ENCODE measurements around the gene FIG4.
"Not testable (repeated sequence)": the region's sequence is repeated elsewhere in the genome, so short reads cannot be mapped to it uniquely, and the experiment has no call there.

DNA sequence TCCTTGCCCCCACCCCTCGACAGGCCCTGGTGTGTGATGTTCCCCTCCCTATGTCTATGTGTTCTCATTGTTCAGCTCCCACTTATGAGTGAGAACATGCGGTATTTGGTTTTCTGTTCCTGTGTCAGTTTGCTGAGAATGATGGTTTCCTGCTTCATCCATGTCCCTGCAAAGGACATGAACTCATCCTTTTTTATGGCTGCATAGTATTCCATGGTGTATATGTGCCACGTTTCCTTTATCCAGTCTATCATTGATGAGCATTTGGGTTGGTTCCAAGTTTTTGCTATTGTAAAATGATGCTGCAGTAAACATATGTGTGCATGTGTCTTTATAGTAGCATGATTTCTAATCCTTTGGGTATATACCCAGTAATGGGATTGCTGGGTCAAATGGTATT is 34.2 kb downstream of the FIG4 start:
- not testable (repeated sequence) for TF ChIP-seq POLR2A (IDR thresholded peaks at IDR 0.05; ENCODE audit: low read depth)
- TF ChIP-seq, protein P1, sequence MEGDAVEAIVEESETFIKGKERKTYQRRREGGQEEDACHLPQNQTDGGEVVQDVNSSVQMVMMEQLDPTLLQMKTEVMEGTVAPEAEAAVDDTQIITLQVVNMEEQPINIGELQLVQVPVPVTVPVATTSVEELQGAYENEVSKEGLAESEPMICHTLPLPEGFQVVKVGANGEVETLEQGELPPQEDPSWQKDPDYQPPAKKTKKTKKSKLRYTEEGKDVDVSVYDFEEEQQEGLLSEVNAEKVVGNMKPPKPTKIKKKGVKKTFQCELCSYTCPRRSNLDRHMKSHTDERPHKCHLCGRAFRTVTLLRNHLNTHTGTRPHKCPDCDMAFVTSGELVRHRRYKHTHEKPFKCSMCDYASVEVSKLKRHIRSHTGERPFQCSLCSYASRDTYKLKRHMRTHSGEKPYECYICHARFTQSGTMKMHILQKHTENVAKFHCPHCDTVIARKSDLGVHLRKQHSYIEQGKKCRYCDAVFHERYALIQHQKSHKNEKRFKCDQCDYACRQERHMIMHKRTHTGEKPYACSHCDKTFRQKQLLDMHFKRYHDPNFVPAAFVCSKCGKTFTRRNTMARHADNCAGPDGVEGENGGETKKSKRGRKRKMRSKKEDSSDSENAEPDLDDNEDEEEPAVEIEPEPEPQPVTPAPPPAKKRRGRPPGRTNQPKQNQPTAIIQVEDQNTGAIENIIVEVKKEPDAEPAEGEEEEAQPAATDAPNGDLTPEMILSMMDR (IDR thresholded peaks at IDR 0.05), result not testable (repeated sequence)
